OCI-LY1 (cell line): ENCODE measurements around the gene LRP5.
"Not testable (repeated sequence)": the region's sequence is repeated elsewhere in the genome, so short reads cannot be mapped to it uniquely, and the experiment has no call there.

Source experiments
- H2AFZ ChIP-seq: fragments of 200-600 bp; sonication (generic), shearing (Covaris generic); 2 replicates; pipeline ENCODE4 v1.6.0; 2014; ENCODE audit warnings: antibody characterized with exemption, mild to moderate bottlenecking, low read length
- H3F3A ChIP-seq: fragments of 200-600 bp; sonication (generic), shearing (Covaris generic); 2 replicates; pipeline ENCODE4 v1.6.0; 2014; ENCODE audit warnings: mild to moderate bottlenecking, antibody characterized with exemption, low read length, moderate library complexity; ENCODE audit not compliant: insufficient read depth
- H3K27ac ChIP-seq: fragments of 200-600 bp; sonication (generic); 2 replicates; pipeline ENCODE4 v1.5.1; 2014; ENCODE audit warnings: low read length, mixed run types, mild to moderate bottlenecking, low read depth; ENCODE audit not compliant: poor library complexity, severe bottlenecking
- H3K27me3 ChIP-seq: fragments of 200-600 bp; sonication (generic); 2 replicates; pipeline ENCODE4 v1.6.0; 2014; ENCODE audit warnings: antibody characterized with exemption, mild to moderate bottlenecking, low read length, moderate library complexity; ENCODE audit not compliant: insufficient read depth
- H3K36me3 ChIP-seq: fragments of 200-600 bp; sonication (generic); 2 replicates; pipeline ENCODE4 v1.6.1; 2014; ENCODE audit warnings: mild to moderate bottlenecking, antibody characterized with exemption, low read length, moderate library complexity, mixed read lengths; ENCODE audit not compliant: insufficient read depth
- H3K4me1 ChIP-seq: fragments of 200-600 bp; sonication (generic); 2 replicates; pipeline ENCODE4 v1.5.1; 2014; ENCODE audit warnings: mild to moderate bottlenecking, low read length, moderate library complexity; ENCODE audit not compliant: insufficient read depth, severe bottlenecking
- H3K4me2 ChIP-seq: fragments of 200-600 bp; sonication (generic), shearing (Covaris generic); 2 replicates; pipeline ENCODE4 v1.6.1; 2014; ENCODE audit warnings: low read length
- H3K4me3 ChIP-seq: fragments of 200-600 bp; sonication (generic); 2 replicates; pipeline ENCODE4 v1.5.1; 2014; ENCODE audit warnings: low read length, low read depth, mild to moderate bottlenecking, mixed read lengths; ENCODE audit not compliant: poor library complexity, severe bottlenecking
- H3K79me2 ChIP-seq: fragments of 200-600 bp; shearing (Covaris generic); 2 replicates; pipeline ENCODE4 v1.6.1; 2016; ENCODE audit warnings: mixed run types, low read length, mixed read lengths; ENCODE audit not compliant: insufficient read depth
- H3K9ac ChIP-seq: fragments of 200-600 bp; sonication (generic), shearing (Covaris generic); 2 replicates; pipeline ENCODE4 v1.6.1; 2014; ENCODE audit warnings: mild to moderate bottlenecking, low read length, mixed read lengths
- H3K9me2 ChIP-seq: fragments of 200-600 bp; sonication (generic), shearing (Covaris generic); 2 replicates; pipeline ENCODE4 v1.6.1; 2014; ENCODE audit warnings: low read depth, mild to moderate bottlenecking, low read length, mixed read lengths
- H3K9me3 ChIP-seq: fragments of 200-600 bp; shearing (Covaris generic); 2 replicates; pipeline ENCODE4 v1.6.1; 2014; ENCODE audit warnings: low read length, mixed read lengths
- H4K20me1 ChIP-seq: fragments of 200-600 bp; sonication (generic), shearing (Covaris generic); 2 replicates; pipeline ENCODE4 v1.6.0; 2016; ENCODE audit warnings: mild to moderate bottlenecking, low read length; ENCODE audit not compliant: insufficient read depth
- EZH2 ChIP-seq: fragments of 200-600 bp; sonication (generic), shearing (Covaris generic); IDR thresholded peaks from 2 replicates; pipeline ENCODE4 v1.8.0; 2017; ENCODE audit warnings: borderline replicate concordance, mixed run types, mild to moderate bottlenecking, antibody characterized with exemption, low read length, moderate library complexity, mixed read lengths
- TF ChIP-seq, protein P1 (sequence below): fragments of 200-600 bp; sonication (generic), shearing (Covaris generic); IDR thresholded peaks from 2 replicates; pipeline ENCODE4 v1.5.1; 2017; ENCODE audit warnings: mild to moderate bottlenecking, antibody characterized with exemption, low read length, moderate library complexity, mixed read lengths

LRP5 gene

GRCh38 chr11:68342459-68343158, 30.2 kb downstream of the LRP5 start:
- Histone ChIP-seq H3K4me1 (no peaks in the 10 kb centered on the region), H3K27me3 (peaks cover 19% of the 10 kb centered on the region), H3K27ac (no peak overlapping the region), H2AFZ (no peak overlapping the region), H3K9ac (no peak overlapping the region), H3K36me3 (no peaks in the 10 kb centered on the region), H4K20me1 (no peaks in the 10 kb centered on the region), H3F3A (no peaks in the 10 kb centered on the region), H3K9me2 (no peaks in the 10 kb centered on the region), H3K79me2 (no peaks in the 10 kb centered on the region), H3K9me3 (no peaks in the 10 kb centered on the region), H3K4me3 (no peak overlapping the region), H3K4me2 (no peak overlapping the region)
- TF ChIP-seq, protein P1, sequence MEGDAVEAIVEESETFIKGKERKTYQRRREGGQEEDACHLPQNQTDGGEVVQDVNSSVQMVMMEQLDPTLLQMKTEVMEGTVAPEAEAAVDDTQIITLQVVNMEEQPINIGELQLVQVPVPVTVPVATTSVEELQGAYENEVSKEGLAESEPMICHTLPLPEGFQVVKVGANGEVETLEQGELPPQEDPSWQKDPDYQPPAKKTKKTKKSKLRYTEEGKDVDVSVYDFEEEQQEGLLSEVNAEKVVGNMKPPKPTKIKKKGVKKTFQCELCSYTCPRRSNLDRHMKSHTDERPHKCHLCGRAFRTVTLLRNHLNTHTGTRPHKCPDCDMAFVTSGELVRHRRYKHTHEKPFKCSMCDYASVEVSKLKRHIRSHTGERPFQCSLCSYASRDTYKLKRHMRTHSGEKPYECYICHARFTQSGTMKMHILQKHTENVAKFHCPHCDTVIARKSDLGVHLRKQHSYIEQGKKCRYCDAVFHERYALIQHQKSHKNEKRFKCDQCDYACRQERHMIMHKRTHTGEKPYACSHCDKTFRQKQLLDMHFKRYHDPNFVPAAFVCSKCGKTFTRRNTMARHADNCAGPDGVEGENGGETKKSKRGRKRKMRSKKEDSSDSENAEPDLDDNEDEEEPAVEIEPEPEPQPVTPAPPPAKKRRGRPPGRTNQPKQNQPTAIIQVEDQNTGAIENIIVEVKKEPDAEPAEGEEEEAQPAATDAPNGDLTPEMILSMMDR = no peak
- no peak for TF ChIP-seq EZH2

GRCh38 chr11:68343761-68344256, 31.4 kb downstream of the LRP5 start:
- H3K79me2 ChIP-seq = no peaks in the 10 kb centered on the region
- no peak overlapping the region for H3K9ac ChIP-seq
- H2AFZ ChIP-seq = no peak overlapping the region
- no peaks in the 10 kb centered on the region for H3K36me3 ChIP-seq
- no peaks in the 10 kb centered on the region for H3F3A ChIP-seq
- no peaks in the 10 kb centered on the region for H3K9me2 ChIP-seq
- H3K4me1 ChIP-seq = no peaks in the 10 kb centered on the region
- no peaks in the 10 kb centered on the region for H4K20me1 ChIP-seq
- no peak overlapping the region for H3K27ac ChIP-seq
- TF ChIP-seq, protein P1 = no peak
- no peak for TF ChIP-seq EZH2
- peaks cover 19% of the 10 kb centered on the region for H3K27me3 ChIP-seq
- no peaks in the 10 kb centered on the region for H3K9me3 ChIP-seq
- H3K4me2 ChIP-seq = no peak overlapping the region
- no peak overlapping the region for H3K4me3 ChIP-seq

GRCh38 chr11:68344821-68345220, 32.4 kb downstream of the LRP5 start:
- not testable (repeated sequence) for H4K20me1 ChIP-seq, H3F3A ChIP-seq, H3K9me2 ChIP-seq, H3K27ac ChIP-seq, H3K4me3 ChIP-seq, H3K79me2 ChIP-seq, H3K4me2 ChIP-seq, H3K4me1 ChIP-seq, H3K9me3 ChIP-seq, H3K36me3 ChIP-seq, H3K9ac ChIP-seq, H2AFZ ChIP-seq
- H3K27me3 ChIP-seq = peaks cover 19% of the 10 kb centered on the region
